Ureter (tissue), 1 donor: ENCODE data around the gene SSC5D. TPM values are rescaled to one million over a fixed set of nuclear protein-coding genes. Genes with fewer than 3 reads are reported as not detected.

ENCODE experiments used
- DNase-seq: peaks from one replicate; pipeline ENCODE4 v3.0.0-alpha.2; 2020; ENCODE audit warnings: low spot score
- total RNA-seq: library from RNA; stranded (reverse); gene quantifications from one replicate; pipeline ENCODE4 v1.2.4, GENCODE V29; 2023
- donor health status: DM: yes; HTN: yes; CAD: no.

Gene SSC5D
- total RNA-seq, 1 donor from 2014 or later = 15.2 TPM

- DNase-seq = no peak
These were observed 48.9 kb downstream of the SSC5D start, which contains the start of gene SBK2 for GRCh38 chr19:55536951-55537740. SBK2 (minus strand) TSS chr19:55537133; CDS start chr19:55536294, 839 bp downstream.

DNA sequence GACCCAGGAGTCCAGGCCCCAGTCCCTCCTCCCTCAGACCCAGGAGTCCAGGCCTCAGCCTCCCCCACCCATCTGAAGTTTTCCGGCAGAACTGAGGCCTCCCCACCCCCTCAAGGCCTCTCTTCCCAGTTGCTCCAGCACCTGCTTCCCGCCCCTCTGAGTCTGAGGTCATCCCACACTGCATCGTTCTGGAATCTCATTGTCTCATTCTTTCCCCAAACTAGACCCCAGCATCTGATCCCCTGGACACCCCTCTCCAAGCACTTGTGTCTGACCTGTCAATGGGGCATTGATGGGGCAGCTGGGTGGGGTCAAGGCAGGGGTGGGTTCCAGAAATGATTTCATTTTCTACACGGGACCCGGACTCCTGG, 49.5 kb downstream of the SSC5D start:
- DNase-seq = no peak

DNA sequence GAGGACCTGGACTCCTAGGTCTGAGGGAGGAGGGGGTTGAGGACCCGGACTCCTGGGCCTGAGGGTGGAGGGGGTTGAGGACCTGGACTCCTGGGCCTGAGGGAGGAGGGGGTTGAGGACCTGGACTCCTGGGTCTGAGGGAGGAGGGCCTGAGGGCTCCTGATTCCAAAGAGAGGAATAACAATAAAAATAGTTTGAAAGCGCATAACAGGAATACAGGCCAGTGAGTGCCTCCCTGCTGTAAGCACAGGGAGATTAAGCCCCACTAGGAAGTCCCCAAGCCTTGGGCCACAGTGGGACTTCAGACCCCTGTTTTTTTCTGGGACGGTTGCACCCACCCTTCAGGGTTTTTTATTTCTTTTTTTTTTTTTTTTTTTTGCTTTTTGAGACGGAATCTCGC, 49.9 kb downstream of the SSC5D start:
- DNase-seq = no peak

GRCh38 chr19:55539090-55539984, 51.1 kb downstream of the SSC5D start:
- DNase-seq = no peak

DNA sequence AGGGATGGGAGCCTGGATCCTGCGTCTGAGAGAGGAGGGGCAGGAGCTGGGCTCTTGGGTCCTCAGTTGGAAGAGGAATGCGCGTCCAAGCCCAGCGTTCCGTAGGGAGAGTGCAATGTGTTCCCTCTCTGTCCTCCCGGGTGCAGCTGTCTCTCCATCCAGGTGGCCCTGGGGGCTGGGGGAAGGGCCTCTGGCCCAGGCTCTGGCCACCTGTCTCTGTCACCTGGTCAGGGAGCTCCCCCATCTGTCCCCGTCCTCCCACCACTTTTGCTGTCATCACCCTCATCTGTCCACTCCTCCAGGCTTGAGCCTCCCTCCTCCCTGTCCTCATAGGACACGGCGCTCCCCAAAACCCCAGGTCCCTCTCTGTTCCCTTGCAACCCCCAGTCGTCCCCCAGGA, 52.4 kb downstream of the SSC5D start:
- no peak for DNase-seq

- DNase-seq = no peak
These were observed 52.9 kb downstream of the SSC5D start for GRCh38 chr19:55541091-55541490.

DNA sequence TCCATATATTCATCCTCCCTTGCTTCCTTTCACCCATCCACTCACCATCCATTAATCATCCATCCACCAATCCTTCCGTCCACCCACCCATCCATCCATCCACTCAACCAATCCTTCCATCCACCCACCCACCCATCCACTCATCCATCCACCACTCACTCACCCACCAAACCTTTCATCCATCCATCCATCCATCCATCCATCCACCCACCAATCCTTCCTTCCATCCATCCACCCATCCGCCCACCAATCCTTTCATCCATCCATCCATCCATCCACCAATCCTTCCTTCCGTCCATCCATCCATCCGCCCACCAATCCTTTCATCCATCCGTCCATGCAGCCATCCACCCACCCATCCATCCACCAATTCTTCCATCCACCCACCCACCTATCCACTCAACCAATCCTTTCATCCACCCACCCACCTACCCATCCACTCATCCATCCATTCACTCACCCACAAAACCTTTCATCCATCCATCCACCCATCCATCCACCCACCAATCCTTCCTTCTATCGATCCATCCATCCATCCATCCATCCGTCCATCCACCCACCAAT, 54.1 kb downstream of the SSC5D start:
- DNase-seq = no peak

DNA sequence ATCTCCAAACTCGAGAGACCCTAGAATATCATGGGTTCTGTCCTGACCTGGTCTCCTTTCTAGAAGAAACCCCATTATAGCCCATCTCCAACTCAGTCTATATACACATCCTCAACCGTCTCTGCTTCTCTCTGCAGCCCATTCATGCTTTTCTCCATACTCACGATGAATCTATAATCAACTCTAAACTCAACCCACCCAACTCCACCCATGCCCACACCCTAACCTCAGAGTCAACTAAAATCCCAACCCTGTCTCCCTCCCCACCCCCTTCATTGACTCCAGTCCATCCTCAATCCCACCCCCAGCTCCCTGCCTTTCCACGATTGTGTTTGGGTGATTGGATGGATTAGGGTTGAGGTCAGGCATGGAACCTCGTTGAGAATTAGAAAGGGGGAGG, 55.3 kb downstream of the SSC5D start:
- no peak for DNase-seq

DNA sequence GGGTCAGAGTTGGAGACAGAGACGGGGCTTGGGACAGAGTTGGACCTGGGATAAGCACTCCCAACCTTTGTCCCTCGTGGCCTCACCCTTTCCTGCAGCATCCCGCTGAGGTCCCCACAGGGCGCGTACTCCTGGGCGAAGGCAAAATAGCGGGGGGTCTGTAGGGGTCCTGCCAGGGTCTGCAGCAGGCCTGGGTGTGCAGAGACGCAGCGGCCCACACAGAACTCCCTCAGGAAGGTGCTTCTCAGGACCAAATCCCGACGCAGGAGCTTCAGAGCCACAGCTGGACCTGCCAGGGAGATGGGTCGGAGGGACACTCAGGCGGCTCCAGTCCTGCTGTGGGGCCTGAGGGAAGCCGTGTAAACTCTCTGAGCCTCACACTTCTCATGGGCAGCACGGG, 55.8 kb downstream of the SSC5D start:
- DNase-seq = no peak

DNA sequence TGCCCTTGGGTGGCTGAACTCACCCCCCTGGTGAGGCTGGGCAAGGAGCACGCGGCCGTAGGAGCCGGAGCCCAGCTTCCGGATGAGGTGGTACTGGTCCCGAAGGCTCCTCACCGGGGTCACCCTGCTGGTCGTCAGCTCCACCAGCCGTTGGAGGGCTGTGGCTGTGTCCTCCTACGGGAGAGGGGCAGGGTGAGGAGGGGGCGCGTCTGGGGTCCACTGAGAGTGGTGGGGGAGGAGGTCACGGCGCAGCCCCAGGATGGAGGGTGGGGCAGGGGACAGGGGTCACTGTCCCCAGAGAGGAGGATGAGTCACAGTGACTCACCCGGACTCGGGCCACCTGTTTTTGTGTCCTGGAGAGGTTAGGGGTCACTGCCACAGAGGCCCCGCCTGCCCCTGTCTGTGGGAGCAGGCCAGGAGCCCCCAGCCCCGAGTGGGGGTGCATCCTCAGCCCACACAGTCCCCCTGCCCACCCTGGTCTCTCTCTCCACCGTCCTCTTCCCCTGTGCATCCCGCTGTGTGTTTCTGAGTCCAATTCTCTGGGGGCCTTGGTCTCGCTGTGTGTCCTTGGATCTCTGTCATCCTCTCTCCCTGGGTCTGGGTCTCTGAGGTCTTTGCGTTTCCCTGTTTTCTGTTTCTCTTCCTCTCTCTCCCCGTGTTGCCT, 56.7 kb downstream of the SSC5D start:
- DNase-seq = no peak

DNA sequence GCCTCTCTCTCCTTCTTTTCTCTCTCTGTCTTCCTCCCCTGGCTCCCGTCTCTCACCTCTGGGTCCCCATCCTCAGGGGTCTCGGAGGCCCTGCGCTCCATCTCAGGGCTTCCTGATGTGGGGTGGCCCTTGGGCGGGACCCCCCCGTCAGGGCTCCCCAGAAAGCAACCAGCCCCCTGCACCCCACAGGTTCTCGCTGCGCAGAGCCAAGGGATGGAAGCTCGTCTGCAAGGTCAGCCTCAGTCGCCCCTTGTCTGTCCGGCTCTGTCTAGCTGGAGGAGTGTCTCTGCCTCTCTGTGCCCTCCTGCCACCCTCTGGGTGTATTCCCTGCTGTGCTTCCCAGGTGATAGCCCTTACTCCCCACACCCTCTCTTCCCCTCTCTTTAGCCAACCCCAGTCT, 57.2 kb downstream of the SSC5D start, which contains the start of gene SBK3:
Gene SBK3, minus strand, starts transcription at position 101 of the 400 bp plus-strand sequence. Its CDS starts 0 bp downstream, at position 101.
- no peak for DNase-seq

DNA sequence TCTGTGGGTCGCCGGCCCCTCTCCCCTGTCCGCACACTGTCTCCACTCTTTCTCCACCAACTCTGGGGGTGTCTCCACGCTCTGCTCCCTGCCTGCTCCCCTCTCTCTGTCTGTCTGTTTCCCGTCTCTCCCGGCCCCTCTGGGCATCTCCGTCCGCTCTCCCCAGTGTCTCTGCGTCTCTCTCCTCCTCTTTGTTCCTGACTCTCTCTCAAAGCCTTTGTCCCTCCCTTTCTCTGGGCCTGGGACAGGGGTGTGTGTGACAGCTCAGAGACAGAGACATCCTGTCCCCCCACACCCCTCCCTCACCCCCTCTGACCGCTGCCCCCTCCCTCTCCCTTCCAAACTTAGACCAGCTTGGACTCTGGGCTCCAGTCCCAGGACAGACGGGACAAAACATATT, 57.8 kb downstream of the SSC5D start:
- no peak for DNase-seq

DNA sequence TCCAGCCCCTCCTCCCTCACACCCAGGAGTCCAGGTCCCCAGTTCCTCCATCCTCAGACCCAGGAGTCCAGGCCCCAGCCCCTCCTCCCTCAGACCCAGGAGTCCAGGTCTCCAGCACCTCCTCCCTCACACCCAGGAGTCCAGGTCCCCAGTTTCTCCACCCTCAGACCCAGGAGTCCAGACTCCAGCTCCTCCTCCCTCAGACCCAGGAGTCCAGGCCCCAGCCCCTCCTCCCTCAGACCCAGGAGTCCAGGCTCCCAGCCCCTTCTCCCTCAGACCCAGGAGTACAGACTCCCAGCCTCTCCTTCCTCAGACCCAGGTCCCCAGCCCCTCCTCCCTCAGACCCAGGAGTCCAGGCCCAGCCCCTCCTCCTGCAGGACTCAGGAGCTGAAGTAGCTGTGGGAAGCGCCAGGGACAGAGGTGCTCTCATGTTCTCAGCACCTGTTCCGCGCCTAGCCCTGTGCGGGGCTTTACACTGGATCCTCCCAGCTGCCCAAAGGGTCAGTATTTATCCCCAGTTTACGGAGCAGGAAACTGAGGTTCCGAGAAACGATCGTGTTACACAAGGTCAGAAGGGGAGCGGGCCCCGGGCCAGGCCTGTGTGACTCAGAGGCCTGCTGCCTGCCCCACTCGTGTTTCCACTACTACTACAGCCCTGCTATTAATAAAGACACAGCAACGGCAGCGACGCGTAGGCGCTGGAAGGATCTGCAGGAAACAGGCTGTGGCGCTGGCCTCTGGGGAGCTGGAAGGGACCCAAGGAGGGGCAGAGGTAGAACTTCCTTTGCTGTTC, 58.8 kb downstream of the SSC5D start:
- DNase-seq = peak; percentile 84

GRCh38 chr19:55549500-55550320, 61.5 kb downstream of the SSC5D start:
- DNase-seq = no peak

DNA sequence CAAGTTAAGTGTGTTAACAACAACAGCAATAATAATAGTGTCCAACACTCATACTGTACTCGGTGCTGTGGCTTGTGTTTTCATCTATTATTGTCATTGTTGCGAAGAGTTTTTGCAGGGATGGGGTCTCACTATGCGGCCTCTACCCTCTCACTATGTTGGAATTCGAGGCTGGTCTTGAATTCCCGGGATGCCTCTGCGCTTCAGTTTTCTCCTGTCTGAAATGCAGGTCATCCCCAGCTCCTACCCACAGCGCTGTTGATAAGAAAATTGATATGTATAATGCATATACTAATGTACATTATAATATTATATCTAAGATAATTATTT, 62.0 kb downstream of the SSC5D start:
- no peak for DNase-seq

DNA sequence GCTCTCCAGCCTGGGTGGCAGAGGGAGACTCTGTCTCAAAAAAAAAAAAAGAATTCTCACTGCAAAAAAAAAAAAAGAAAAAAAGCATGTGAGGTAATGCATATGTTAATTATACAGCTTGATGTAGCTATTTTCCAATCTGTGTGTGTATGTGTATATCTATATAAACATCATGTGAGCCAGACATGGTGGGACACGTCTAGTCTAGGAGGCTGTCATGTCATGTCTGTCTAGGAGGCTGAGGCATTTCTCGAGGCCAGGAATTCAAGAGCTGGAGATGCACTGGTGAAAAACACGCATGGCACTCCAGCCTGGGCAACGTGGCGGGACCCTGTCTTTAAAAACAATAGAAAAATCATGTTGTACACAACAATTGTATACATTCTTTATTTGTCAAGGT, 64.0 kb downstream of the SSC5D start:
- DNase-seq = no peak

DNA sequence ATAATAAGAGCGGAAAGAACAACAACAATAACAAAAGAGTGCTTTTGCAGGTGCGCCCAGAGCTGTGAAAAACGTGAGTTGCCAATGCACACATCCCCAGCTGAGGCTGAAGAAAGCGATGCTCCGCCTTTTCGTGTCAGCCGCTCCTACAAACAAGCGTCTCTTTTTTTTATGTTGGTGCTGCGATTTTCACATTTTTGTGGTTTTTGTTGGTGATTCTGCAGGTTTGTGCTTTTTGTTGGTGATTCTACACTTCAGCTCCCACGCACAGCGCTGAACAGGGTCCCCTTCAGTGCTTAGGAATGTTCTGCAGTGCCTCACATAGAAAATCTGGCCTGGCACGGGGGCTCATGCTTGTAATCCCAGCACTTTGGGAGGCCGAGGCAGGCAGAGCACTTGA, 64.4 kb downstream of the SSC5D start:
- no peak for DNase-seq

DNA sequence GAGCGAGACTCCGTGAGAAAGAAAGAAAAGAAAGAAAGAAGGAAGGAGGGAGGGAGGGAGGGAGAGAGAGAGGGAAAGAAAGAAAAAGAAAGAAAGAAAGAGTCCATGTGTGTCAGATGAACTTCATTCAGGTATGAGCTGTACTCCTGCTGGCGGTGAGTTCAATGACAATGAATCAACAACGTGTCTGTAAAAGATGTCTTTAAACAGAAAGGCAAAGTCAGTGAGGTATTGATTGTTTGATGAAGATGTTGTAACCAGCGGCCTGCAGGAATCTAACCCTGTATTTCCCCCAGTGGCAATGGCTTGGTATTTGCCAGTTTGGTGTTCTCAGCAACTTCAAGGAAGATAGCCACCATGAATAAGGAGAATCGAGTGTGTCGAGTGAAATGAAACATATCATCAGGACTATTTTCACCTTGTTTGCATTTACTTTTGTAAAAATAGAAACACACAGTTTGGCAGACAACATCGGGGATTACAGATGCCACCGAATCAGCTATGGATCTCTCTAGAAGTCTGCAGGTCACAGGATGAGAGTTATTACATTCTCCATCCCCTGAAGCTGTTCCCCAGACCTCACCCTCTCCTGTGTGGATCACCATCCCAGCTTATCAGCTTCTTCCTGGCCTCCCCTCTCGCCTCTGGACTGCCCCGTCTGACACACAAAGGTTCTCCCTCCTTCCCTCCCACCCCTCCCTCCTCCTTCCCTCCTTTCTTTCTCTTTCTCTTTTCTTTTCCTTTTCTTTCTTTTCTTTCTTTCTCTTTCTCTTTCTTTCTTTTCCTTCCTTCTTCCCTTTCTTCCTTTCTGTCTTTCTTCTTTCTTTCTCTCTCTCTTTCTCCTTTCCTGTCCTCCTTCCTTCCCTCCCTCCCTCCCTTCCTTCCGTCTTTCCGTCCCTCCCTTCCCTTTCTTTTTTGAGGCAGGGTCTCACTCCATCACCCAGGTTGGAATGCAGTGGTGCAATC, 65.3 kb downstream of the SSC5D start:
- DNase-seq = no peak

DNA sequence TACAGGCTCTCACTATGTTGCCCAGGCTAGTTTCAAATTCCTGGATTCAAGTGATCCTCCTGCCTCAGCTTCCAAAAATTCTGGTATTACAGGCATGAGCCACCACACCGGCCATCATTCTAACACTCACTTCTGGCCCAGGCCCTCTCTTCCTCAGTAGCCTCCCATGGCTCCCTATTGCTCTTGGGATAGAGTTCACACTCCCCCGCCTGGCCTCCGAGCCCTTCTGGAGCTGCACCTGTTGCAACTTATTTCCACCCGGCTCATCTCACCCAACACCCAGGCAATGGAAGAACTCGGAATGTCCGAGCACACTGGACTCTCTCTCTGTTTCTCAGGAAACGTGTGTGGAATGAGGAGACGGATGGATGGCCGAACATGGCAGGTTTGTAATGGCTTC, 66.1 kb downstream of the SSC5D start:
- DNase-seq = no peak
